Dendritic cell treated with granulocyte-macrophage colony-stimulating factor and Interleukin-4, amounts not matched to agents 40 ng/mL and 50 ng/mL, for 4 days (primary cell): Measurements from ENCODE around the gene SAYSD1.

ENCODE experiments used
- H3K27ac Mint-ChIP-seq: one replicate; pipeline ENCODE4 v1.8.0; 2022; ENCODE audit warnings: mild to moderate bottlenecking, mixed read lengths
- H3K27me3 Mint-ChIP-seq: one replicate; pipeline ENCODE4 v1.8.0; 2022; ENCODE audit warnings: mild to moderate bottlenecking, mixed read lengths
- H3K36me3 Mint-ChIP-seq: one replicate; pipeline ENCODE4 v1.8.0; 2022; ENCODE audit warnings: low read depth, mixed read lengths
- H3K4me1 Mint-ChIP-seq: one replicate; pipeline ENCODE4 v1.8.0; 2022; ENCODE audit warnings: low read depth, mixed read lengths
- H3K4me3 Mint-ChIP-seq: one replicate; pipeline ENCODE4 v1.8.0; 2022; ENCODE audit warnings: mild to moderate bottlenecking, moderate library complexity, mixed read lengths
- H3K9me3 Mint-ChIP-seq: one replicate; pipeline ENCODE4 v1.8.0; 2022; ENCODE audit warnings: mixed read lengths
- intact Hi-C: fragments of 100-400 bp; cut with micrococcal nuclease; formaldehyde crosslinking; loops from one replicate; pipeline ENCODE4 v1.15.0; 2022

SAYSD1 gene

GRCh38 chr6:39130691-39131090 is 15.7 kb upstream of the SAYSD1 start:
- H3K36me3 Mint-ChIP-seq, result no peaks in the 10 kb centered on the region
- intact Hi-C loops, result no loop called here
- no peak overlapping the region for H3K4me3 Mint-ChIP-seq
- H3K4me1 Mint-ChIP-seq, result no peaks in the 10 kb centered on the region
- peaks cover 6% of the 10 kb centered on the region for H3K27me3 Mint-ChIP-seq
- H3K9me3 Mint-ChIP-seq, result no peaks in the 10 kb centered on the region
- no peak overlapping the region for H3K27ac Mint-ChIP-seq

- intact Hi-C loops, result no loop called here
- no peaks in the 10 kb centered on the region for H3K9me3 Mint-ChIP-seq
- H3K36me3 Mint-ChIP-seq, result no peaks in the 10 kb centered on the region
- H3K4me1 Mint-ChIP-seq, result no peaks in the 10 kb centered on the region
- peaks cover 11% of the 10 kb centered on the region for H3K27me3 Mint-ChIP-seq
- H3K4me3 Mint-ChIP-seq, result no peak overlapping the region
- H3K27ac Mint-ChIP-seq, result no peak overlapping the region
Measured at GRCh38 chr6:39128832-39129231, 13.8 kb upstream of the SAYSD1 start.

- H3K9me3 Mint-ChIP-seq, result no peaks in the 10 kb centered on the region
- no peaks in the 10 kb centered on the region for H3K4me1 Mint-ChIP-seq
- H3K4me3 Mint-ChIP-seq, result no peak overlapping the region
- H3K36me3 Mint-ChIP-seq, result no peaks in the 10 kb centered on the region
- intact Hi-C loops, result no loop called here
- H3K27me3 Mint-ChIP-seq, result peaks cover 13% of the 10 kb centered on the region
- no peak overlapping the region for H3K27ac Mint-ChIP-seq
Measured at GRCh38 chr6:39128106-39128505, 13.1 kb upstream of the SAYSD1 start.

- Mint-ChIP-seq H3K4me3 (no peak overlapping the region), H3K27ac (no peak overlapping the region), H3K9me3 (no peaks in the 10 kb centered on the region), H3K36me3 (no peaks in the 10 kb centered on the region), H3K27me3 (peaks cover 23% of the 10 kb centered on the region), H3K4me1 (no peaks in the 10 kb centered on the region)
- intact Hi-C loops, result no loop called here
Measured at GRCh38 chr6:39124114-39124513, 9.1 kb upstream of the SAYSD1 start.

- intact Hi-C loops, result no loop called here
- Mint-ChIP-seq H3K4me1 (peaks cover 6% of the 10 kb centered on the region), H3K4me3 (no peak overlapping the region), H3K27ac (no peak overlapping the region), H3K9me3 (no peaks in the 10 kb centered on the region), H3K36me3 (peaks cover 7% of the 10 kb centered on the region), H3K27me3 (peaks cover 15% of the 10 kb centered on the region)
Measured at GRCh38 chr6:39118921-39119320, 3.9 kb upstream of the SAYSD1 start.

- H3K27me3 Mint-ChIP-seq, result no peaks in the 10 kb centered on the region
- H3K4me3 Mint-ChIP-seq, result peak overlapping the region; percentile 88
- H3K27ac Mint-ChIP-seq, result peak overlapping the region; percentile 96
- H3K9me3 Mint-ChIP-seq, result no peaks in the 10 kb centered on the region
- intact Hi-C loops, result no loop called here
- H3K4me1 Mint-ChIP-seq, result peaks cover 24% of the 10 kb centered on the region
- H3K36me3 Mint-ChIP-seq, result peaks cover 14% of the 10 kb centered on the region
Measured at GRCh38 chr6:39114388-39114703, 640 bp downstream of the SAYSD1 start.

- Mint-ChIP-seq H3K36me3 (peaks cover 17% of the 10 kb centered on the region), H3K9me3 (no peaks in the 10 kb centered on the region)
Measured at GRCh38 chr6:39113788-39114187, 1.2 kb downstream of the SAYSD1 start.

GRCh38 chr6:39111280-39111679 is 3.7 kb downstream of the SAYSD1 start:
- no peaks in the 10 kb centered on the region for H3K9me3 Mint-ChIP-seq
- peaks cover 21% of the 10 kb centered on the region for H3K36me3 Mint-ChIP-seq
- H3K27me3 Mint-ChIP-seq, result no peaks in the 10 kb centered on the region
- H3K27ac Mint-ChIP-seq, result no peak overlapping the region
- intact Hi-C loops, result no loop called here
- peaks cover 42% of the 10 kb centered on the region for H3K4me1 Mint-ChIP-seq
- no peak overlapping the region for H3K4me3 Mint-ChIP-seq

More at GRCh38 chr6:39113788-39114187, 1.2 kb downstream of the SAYSD1 start:
- intact Hi-C loops, result no loop called here
- Mint-ChIP-seq H3K27ac (no peak overlapping the region), H3K4me3 (peak overlapping the region; percentile 88), H3K4me1 (peaks cover 29% of the 10 kb centered on the region), H3K27me3 (no peaks in the 10 kb centered on the region)

- H3K27ac Mint-ChIP-seq, result no peak overlapping the region
- H3K4me1 Mint-ChIP-seq, result peaks cover 36% of the 10 kb centered on the region
- H3K27me3 Mint-ChIP-seq, result no peaks in the 10 kb centered on the region
- H3K4me3 Mint-ChIP-seq, result no peak overlapping the region
- no peaks in the 10 kb centered on the region for H3K9me3 Mint-ChIP-seq
- peaks cover 32% of the 10 kb centered on the region for H3K36me3 Mint-ChIP-seq
- intact Hi-C loops, result no loop called here
Measured at GRCh38 chr6:39108041-39108839, 6.7 kb downstream of the SAYSD1 start.

GRCh38 chr6:39107641-39108040 is 7.3 kb downstream of the SAYSD1 start:
- H3K9me3 Mint-ChIP-seq, result no peaks in the 10 kb centered on the region
- H3K36me3 Mint-ChIP-seq, result peaks cover 32% of the 10 kb centered on the region
- H3K4me1 Mint-ChIP-seq, result peaks cover 36% of the 10 kb centered on the region
- H3K4me3 Mint-ChIP-seq, result no peak overlapping the region
- no peaks in the 10 kb centered on the region for H3K27me3 Mint-ChIP-seq
- H3K27ac Mint-ChIP-seq, result no peak overlapping the region
- intact Hi-C loops, result no loop called here

GRCh38 chr6:39107034-39107433 is 8.0 kb downstream of the SAYSD1 start:
- no peak overlapping the region for H3K27ac Mint-ChIP-seq
- H3K27me3 Mint-ChIP-seq, result no peaks in the 10 kb centered on the region
- intact Hi-C loops, result no loop called here
- H3K4me3 Mint-ChIP-seq, result no peak overlapping the region
- H3K4me1 Mint-ChIP-seq, result peaks cover 30% of the 10 kb centered on the region
- peaks cover 32% of the 10 kb centered on the region for H3K36me3 Mint-ChIP-seq
- no peaks in the 10 kb centered on the region for H3K9me3 Mint-ChIP-seq

- H3K27me3 Mint-ChIP-seq, result no peaks in the 10 kb centered on the region
- peaks cover 25% of the 10 kb centered on the region for H3K36me3 Mint-ChIP-seq
- H3K9me3 Mint-ChIP-seq, result no peaks in the 10 kb centered on the region
- no peak overlapping the region for H3K4me3 Mint-ChIP-seq
- no peak overlapping the region for H3K27ac Mint-ChIP-seq
- intact Hi-C loops, result no loop called here
- peaks cover 18% of the 10 kb centered on the region for H3K4me1 Mint-ChIP-seq
Measured at GRCh38 chr6:39104528-39104927, 10.5 kb downstream of the SAYSD1 start.

GRCh38 chr6:39102821-39103136 is 12.2 kb downstream of the SAYSD1 start:
- intact Hi-C loops, result no loop called here
- H3K4me1 Mint-ChIP-seq, result peaks cover 9% of the 10 kb centered on the region
- peaks cover 3% of the 10 kb centered on the region for H3K27me3 Mint-ChIP-seq
- no peak overlapping the region for H3K27ac Mint-ChIP-seq
- H3K4me3 Mint-ChIP-seq, result no peak overlapping the region
- H3K36me3 Mint-ChIP-seq, result peaks cover 18% of the 10 kb centered on the region
- H3K9me3 Mint-ChIP-seq, result no peaks in the 10 kb centered on the region

GRCh38 chr6:39102071-39102820 is 12.7 kb downstream of the SAYSD1 start:
- H3K4me1 Mint-ChIP-seq, result peaks cover 8% of the 10 kb centered on the region
- H3K36me3 Mint-ChIP-seq, result peaks cover 18% of the 10 kb centered on the region
- intact Hi-C loops, result no loop called here
- H3K27ac Mint-ChIP-seq, result no peak overlapping the region
- no peak overlapping the region for H3K4me3 Mint-ChIP-seq
- peaks cover 3% of the 10 kb centered on the region for H3K27me3 Mint-ChIP-seq
- H3K9me3 Mint-ChIP-seq, result no peaks in the 10 kb centered on the region

GRCh38 chr6:39100358-39100757 is 14.6 kb downstream of the SAYSD1 start:
- H3K9me3 Mint-ChIP-seq, result no peaks in the 10 kb centered on the region
- H3K27ac Mint-ChIP-seq, result no peak overlapping the region
- no peak overlapping the region for H3K4me3 Mint-ChIP-seq
- intact Hi-C loops, result no loop called here
- H3K27me3 Mint-ChIP-seq, result peaks cover 4% of the 10 kb centered on the region
- H3K4me1 Mint-ChIP-seq, result no peaks in the 10 kb centered on the region
- peaks cover 14% of the 10 kb centered on the region for H3K36me3 Mint-ChIP-seq
